CD4-positive, alpha-beta T cell (primary cell): ENCODE results near the gene PRKCH. TPM values are rescaled to one million over a fixed set of nuclear protein-coding genes. Genes with fewer than 3 reads are reported as not detected.

Source experiments
- ATAC-seq: fragments of 200-7000 bp; cut with Tn5 transposase; one replicate; pipeline ENCODE4 v1.10.0; 2022; ENCODE audit warnings: mild to moderate bottlenecking; ENCODE audit not compliant: poor library complexity
- CTCF ChIA-PET: fragments of 350-600 bp; sonication (Branson Sonifier 250); formaldehyde crosslinking; loops from one replicate; lab custom pipeline; 2021; ENCODE audit warnings: antibody characterized with exemption, inconsistent platforms; lab: Charles Lee
- POLR2A ChIA-PET: fragments of 350-600 bp; sonication (Branson Sonifier 250); formaldehyde crosslinking; loops from one replicate; lab custom pipeline; 2021; ENCODE audit warnings: antibody characterized with exemption, inconsistent platforms; lab: Charles Lee
- DNase-seq, 14 experiments: peaks; one replicate each; pipeline ENCODE4 v3.0.0-alpha.2; 2013 to 2020; ENCODE audit warnings: mixed read lengths in 2 of 14
- H3K27ac ChIP-seq, 2 donors: one replicate each; pipeline versions ENCODE4 v1.5.1 to v1.7.0; 2013; ENCODE audit warnings: low read length in 2 of 2, low read depth in 1 of 2, mild to moderate bottlenecking in 1 of 2
- H3K27me3 ChIP-seq, 2 experiments: 1 replicate in 1 of 2; 2 replicates in 1 of 2; pipeline versions ENCODE4 v1.6.1 to v1.7.0; 2013; ENCODE audit warnings: low read length in 2 of 2, control low read depth in 1 of 2, mild to moderate bottlenecking in 1 of 2, moderate library complexity in 1 of 2; ENCODE audit not compliant: insufficient read depth in 2 of 2, control insufficient read depth in 1 of 2
- H3K36me3 ChIP-seq: one replicate; pipeline ENCODE4 v1.6.1; 2013; ENCODE audit warnings: low read length, control low read depth; ENCODE audit not compliant: insufficient read depth
- H3K4me1 ChIP-seq: one replicate; pipeline ENCODE4 v1.6.1; 2013; ENCODE audit warnings: low read length, control low read depth; ENCODE audit not compliant: insufficient read depth
- H3K4me3 ChIP-seq: one replicate; pipeline ENCODE4 v1.5.1; 2013; ENCODE audit warnings: mild to moderate bottlenecking, low read length, moderate library complexity
- H3K9me3 ChIP-seq, 2 experiments: 1 replicate in 1 of 2; 2 replicates in 1 of 2; pipeline versions ENCODE4 v1.6.1 to v1.7.0; 2013; ENCODE audit warnings: low read length in 2 of 2, mild to moderate bottlenecking in 2 of 2, control low read depth in 1 of 2, moderate library complexity in 1 of 2; ENCODE audit not compliant: control insufficient read depth in 1 of 2, insufficient read depth in 1 of 2
- H3K27ac Mint-ChIP-seq: one replicate; pipeline ENCODE4 v1.8.0; 2020; ENCODE audit warnings: mixed read lengths
- H3K27me3 Mint-ChIP-seq: one replicate; pipeline ENCODE4 v1.8.0; 2021; ENCODE audit warnings: mixed read lengths
- H3K36me3 Mint-ChIP-seq: one replicate; pipeline ENCODE4 v1.8.0; 2021; ENCODE audit warnings: low read depth, mixed read lengths
- H3K4me1 Mint-ChIP-seq: one replicate; pipeline ENCODE4 v1.8.0; 2021; ENCODE audit warnings: low read depth, mixed read lengths
- H3K4me3 Mint-ChIP-seq: one replicate; pipeline ENCODE4 v1.8.0; 2020; ENCODE audit warnings: mild to moderate bottlenecking, mixed read lengths
- H3K9me3 Mint-ChIP-seq: one replicate; pipeline ENCODE4 v1.8.0; 2020; ENCODE audit warnings: mixed read lengths
- CTCF ChIP-seq: fragments of 200-600 bp; IDR thresholded peaks from one replicate; pipeline ENCODE4 v1.8.0; 2022; ENCODE audit warnings: antibody characterized with exemption, mild to moderate bottlenecking
- intact Hi-C, 2 experiments: fragments of 100-400 bp; cut with DNase I in 1 of 2; cut with micrococcal nuclease in 1 of 2; formaldehyde crosslinking; loops; one replicate each; pipeline versions ENCODE4 v1.15.1 to v1.9.0; 2023 to 2025; cut with DNase I, micrococcal nuclease
- total RNA-seq, 174 experiments: library from RNA in 2 of 174; stranded (reverse) in 2 of 174; gene quantifications; one replicate each; pipeline ENCODE4 v1.2.3 and lab custom pipeline; 2021 to 2026

Gene PRKCH
- total RNA-seq, 2 experiments from 2014 or later, result 378 to 385 TPM

GRCh38 chr14:61399365-61399764 lies 78.0 kb downstream of the PRKCH start:
- no peak for DNase-seq
- Histone ChIP-seq H3K4me1 (peaks cover 63% of the 10 kb centered on the region), H3K4me3 (no peak overlapping the region), H3K9me3 (no peaks in the 10 kb centered on the region), H3K36me3 (peaks cover 11% of the 10 kb centered on the region), H3K27me3 (no peaks in the 10 kb centered on the region), H3K27ac (peak overlapping the region in 1 of 2 donors; percentile 1)
- intact Hi-C loops, result loop anchor here in 1 of 2 experiments (2.0 kb wide), 1 partner anchor 15 kb away; no protein-coding TSS in a partner anchor
- Mint-ChIP-seq H3K4me1 (peaks cover 92% of the 10 kb centered on the region), H3K27me3 (no peaks in the 10 kb centered on the region), H3K9me3 (no peaks in the 10 kb centered on the region), H3K27ac (peak overlapping the region; percentile 82), H3K36me3 (peaks cover 51% of the 10 kb centered on the region), H3K4me3 (peak overlapping the region; percentile 17)
- TF ChIP-seq CTCF, result no peak
- no peak for ATAC-seq
- ChIA-PET POLR2A (interaction anchor here (0.8 to 5.5 kb wide), 10 partner anchors 10 to 362 kb away, joined by 3 to 33 read pairs (median 4); partner anchors contain the start of gene PRKCH), CTCF (interaction anchor here (0.7 to 1.8 kb wide), 4 partner anchors 34 to 78 kb away, joined by 3 to 5 read pairs (median 4); partner anchors contain the start of gene PRKCH)

DNA sequence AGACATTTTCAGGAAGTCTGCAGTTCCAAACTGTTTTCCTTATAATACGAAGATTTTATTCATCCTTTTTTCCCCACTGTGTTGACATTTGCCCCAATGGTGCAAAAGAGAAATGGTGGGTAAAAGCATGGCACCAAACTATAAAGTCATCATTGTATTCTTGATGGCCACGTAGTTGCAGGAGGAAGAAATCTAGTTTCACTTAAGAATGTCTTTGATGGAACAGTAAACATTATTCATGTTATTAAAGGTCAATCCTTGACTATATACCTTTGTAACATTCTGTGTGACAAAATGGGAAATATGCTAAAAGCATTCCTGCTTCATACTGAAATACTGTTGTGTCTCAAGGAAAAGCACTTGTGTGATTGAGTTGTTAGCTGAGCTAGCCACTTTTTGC lies 80.1 kb downstream of the PRKCH start:
- Histone ChIP-seq H3K9me3 (no peaks in the 10 kb centered on the region), H3K27me3 (no peaks in the 10 kb centered on the region), H3K27ac (peak overlapping the region in 1 of 2 donors; percentile 21), H3K4me3 (no peak overlapping the region), H3K4me1 (peaks cover 62% of the 10 kb centered on the region), H3K36me3 (no peaks in the 10 kb centered on the region)
- Mint-ChIP-seq H3K27me3 (no peaks in the 10 kb centered on the region), H3K9me3 (no peaks in the 10 kb centered on the region), H3K27ac (peak overlapping the region; percentile 82), H3K36me3 (peaks cover 37% of the 10 kb centered on the region), H3K4me3 (peak overlapping the region; percentile 56), H3K4me1 (peaks cover 92% of the 10 kb centered on the region)
- ChIA-PET CTCF (no interaction called here), POLR2A (interaction anchor here (0.7 to 5.5 kb wide), 9 partner anchors 10 to 169 kb away, joined by 3 to 33 read pairs (median 4); no protein-coding TSS in a partner anchor)
- DNase-seq (no peak), ATAC-seq (no peak)
- intact Hi-C loops, result loop anchor here (2.0 to 5.0 kb wide), 3 partner anchors 19 to 79 kb away; partner anchors contain the start of gene PRKCH (in 1 of the 2)
- TF ChIP-seq CTCF, result no peak

DNA sequence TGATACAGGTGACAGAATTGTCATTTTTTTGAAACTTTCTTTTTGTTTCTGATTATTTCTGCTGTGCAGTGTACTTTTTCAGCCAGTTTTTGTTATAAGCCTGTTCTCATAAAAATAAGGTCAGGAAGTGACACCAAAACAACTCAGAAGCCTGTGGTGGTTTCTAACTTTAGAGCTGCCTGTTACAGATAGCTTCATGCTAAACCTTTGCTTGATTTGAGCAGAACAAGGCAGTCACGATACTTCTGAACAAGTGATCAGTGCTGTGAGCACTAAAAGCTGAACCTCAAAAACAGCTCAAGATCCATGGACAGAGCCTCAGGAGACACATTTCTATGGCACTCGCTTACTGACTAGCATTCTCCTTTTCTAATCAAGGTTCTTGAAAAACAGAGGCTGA lies 82.0 kb downstream of the PRKCH start:
- ChIA-PET CTCF (interaction anchor here (0.6 to 1.7 kb wide), 6 partner anchors 13 to 123 kb away, joined by 3 to 5 read pairs (median 3); partner anchors contain the start of genes PRKCH and TMEM30B), POLR2A (interaction anchor here (0.5 to 2.1 kb wide), 32 partner anchors 8 to 315 kb away, joined by 3 to 27 read pairs (median 4); partner anchors contain the start of genes PRKCH and TMEM30B)
- Mint-ChIP-seq H3K36me3 (peaks cover 31% of the 10 kb centered on the region), H3K27ac (peak overlapping the region; percentile 80), H3K4me1 (peaks cover 92% of the 10 kb centered on the region), H3K4me3 (peak overlapping the region; percentile 84), H3K9me3 (no peaks in the 10 kb centered on the region), H3K27me3 (no peaks in the 10 kb centered on the region)
- intact Hi-C loops, result loop anchor here in 1 of 2 experiments (1.0 to 5.0 kb wide), 4 partner anchors 12 to 81 kb away; partner anchors contain the start of gene PRKCH
- H3K4me3 ChIP-seq, result peak overlapping the region; percentile 9
- H3K36me3 ChIP-seq, result no peaks in the 10 kb centered on the region
- H3K27ac ChIP-seq, result peak overlapping the region; percentile 23 to 77
- H3K4me1 ChIP-seq, result peaks cover 63% of the 10 kb centered on the region
- peak in 5 of 14 experiments; percentile 14 to 80 (median 71) for DNase-seq
- no peaks in the 10 kb centered on the region for H3K9me3 ChIP-seq
- no peaks in the 10 kb centered on the region for H3K27me3 ChIP-seq
- peak; percentile 80 for ATAC-seq
- TF ChIP-seq CTCF, result no peak
